HL-60 (cell line): ENCODE results near the gene MTREX.

ENCODE experiments used
- DNase-seq, 2 experiments: peaks; one replicate each; pipeline ENCODE4 v3.0.0-alpha.2; 2010 to 2020; ENCODE audit warnings: low read depth in 1 of 2, low spot score in 1 of 2
- H3K27ac ChIP-seq: fragments of 250-450 bp; sonication (Bioruptor Pico); replicated peaks from 2 replicates; pipeline ENCODE4 v1.5.1; 2020; ENCODE audit warnings: mild to moderate bottlenecking, moderate library complexity
- H3K27me3 ChIP-seq: fragments of 250-450 bp; sonication (Bioruptor Pico); 2 replicates; pipeline ENCODE4 v1.5.1; 2021; ENCODE audit warnings: mild to moderate bottlenecking, moderate library complexity; ENCODE audit not compliant: insufficient read depth, poor library complexity, severe bottlenecking
- H3K4me3 ChIP-seq: replicated peaks from 2 replicates; pipeline ENCODE4 v1.5.1; 2011; ENCODE audit warnings: mild to moderate bottlenecking, control low read depth, low read length; ENCODE audit not compliant: insufficient read depth
- CTCF ChIP-seq: IDR thresholded peaks from one replicate; pipeline ENCODE4 v1.5.1; 2011; ENCODE audit warnings: low read length, control low read depth, inconsistent platforms; ENCODE audit not compliant: insufficient read depth
- GABPA ChIP-seq: IDR thresholded peaks from 2 replicates; pipeline ENCODE4 v1.6.1; 2012; ENCODE audit warnings: low read depth
- POLR2AphosphoS5 ChIP-seq: IDR thresholded peaks from 2 replicates; pipeline ENCODE4 v1.6.1; 2012; ENCODE audit warnings: low read depth
- REST ChIP-seq: IDR thresholded peaks from 2 replicates; pipeline ENCODE4 v1.6.1; 2012; ENCODE audit warnings: low read depth; ENCODE audit not compliant: insufficient replicate concordance
- SPI1 ChIP-seq: IDR thresholded peaks from 2 replicates; pipeline ENCODE4 v1.6.1; 2012; ENCODE audit warnings: low read depth, mild to moderate bottlenecking, borderline replicate concordance

MTREX gene

GRCh38 chr5:55385227-55385626 lies 77.4 kb downstream of the MTREX start:
- Histone ChIP-seq H3K27me3 (no peaks in the 10 kb centered on the region), H3K27ac (no peak overlapping the region), H3K4me3 (no peak overlapping the region)
- no peak for DNase-seq
- no peak for TF ChIP-seq GABPA
- TF ChIP-seq POLR2AphosphoS5, result no peak
- TF ChIP-seq CTCF, result no peak
- TF ChIP-seq REST, result no peak
- no peak for TF ChIP-seq SPI1

- Histone ChIP-seq H3K27me3 (no peaks in the 10 kb centered on the region), H3K27ac (no peak overlapping the region), H3K4me3 (no peak overlapping the region)
- no peak for TF ChIP-seq CTCF
- no peak for TF ChIP-seq SPI1
- TF ChIP-seq GABPA, result no peak
- no peak for TF ChIP-seq POLR2AphosphoS5
- TF ChIP-seq REST, result no peak
- DNase-seq, result no peak
These were observed 78.1 kb downstream of the MTREX start for GRCh38 chr5:55385846-55386245.

GRCh38 chr5:55386356-55386755 lies 78.6 kb downstream of the MTREX start:
- Histone ChIP-seq H3K4me3 (no peak overlapping the region), H3K27ac (no peak overlapping the region), H3K27me3 (no peaks in the 10 kb centered on the region)
- no peak for TF ChIP-seq SPI1
- TF ChIP-seq CTCF, result no peak
- TF ChIP-seq GABPA, result no peak
- no peak for TF ChIP-seq POLR2AphosphoS5
- no peak for TF ChIP-seq REST
- DNase-seq, result no peak
